Kidney epithelial cell (primary cell): ENCODE results near the gene BHLHA15. TPM values are rescaled to one million over a fixed set of nuclear protein-coding genes. Genes with fewer than 3 reads are reported as not detected.
A peak's percentile ranks its signal among the peaks of the same experiment; 100 is the strongest.

ENCODE experiments used
- DNase-seq: peaks from one replicate; pipeline ENCODE4 v3.0.0-alpha.2; 2010; ENCODE audit warnings: low read depth
- H3K27me3 ChIP-seq: 2 replicates; pipeline ENCODE4 v1.6.0; 2011; ENCODE audit warnings: low read length; ENCODE audit not compliant: control insufficient read depth, insufficient read depth
- H3K36me3 ChIP-seq: 2 replicates; pipeline ENCODE4 v1.5.1; 2011; ENCODE audit warnings: low read length; ENCODE audit not compliant: control insufficient read depth, insufficient read depth
- H3K4me3 ChIP-seq: 2 replicates; pipeline ENCODE4 v1.5.1; 2011; ENCODE audit warnings: low read depth, mild to moderate bottlenecking, control low read depth, low read length
- total RNA-seq: library from RNA; depleted of rRNA; stranded (reverse); fragments of >200 nt; gene quantifications from 2 replicates; pipeline ENCODE4 v1.2.3, GENCODE V29; 2015
- TF ChIP-seq, protein P1 (sequence below): IDR thresholded peaks from 2 replicates; pipeline ENCODE4 v1.5.1; 2011; ENCODE audit warnings: mild to moderate bottlenecking, moderate library complexity, low read length, control low read depth, inconsistent platforms; ENCODE audit not compliant: insufficient read depth, poor library complexity, severe bottlenecking

BHLHA15 gene
- total RNA-seq, 1 donor from 2014 or later: 8.1 TPM

DNA sequence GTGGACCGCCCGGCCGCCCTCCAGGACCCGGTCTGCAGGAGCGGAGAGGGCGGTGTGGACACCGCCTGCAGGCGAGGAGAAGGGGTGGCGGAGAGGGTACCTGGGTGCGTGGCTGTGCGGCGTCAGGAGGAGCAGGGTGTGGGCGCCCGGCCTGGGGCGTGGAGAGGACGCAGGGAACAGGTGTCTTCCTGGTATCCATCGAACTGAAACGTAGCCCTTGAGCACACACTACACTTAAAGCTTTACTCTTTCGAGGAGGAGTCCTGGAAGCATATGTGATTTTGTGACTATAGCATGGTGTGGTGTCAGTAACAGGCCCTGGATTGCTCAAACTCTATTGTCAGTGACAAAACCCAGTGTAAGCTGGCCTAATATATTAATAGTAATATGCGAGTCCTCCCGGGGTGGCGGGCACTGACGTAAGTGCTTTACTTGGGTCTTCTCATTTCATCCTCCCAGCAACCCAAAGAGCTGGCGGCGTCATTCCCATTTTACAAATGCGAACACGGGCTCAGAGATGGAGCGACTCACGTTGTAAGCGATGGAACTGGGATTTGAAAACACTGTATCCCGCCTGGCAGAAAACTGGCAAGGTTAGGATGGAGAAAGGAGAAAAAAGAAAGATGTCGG, 41.3 kb downstream of the BHLHA15 start:
- TF ChIP-seq, protein P1, sequence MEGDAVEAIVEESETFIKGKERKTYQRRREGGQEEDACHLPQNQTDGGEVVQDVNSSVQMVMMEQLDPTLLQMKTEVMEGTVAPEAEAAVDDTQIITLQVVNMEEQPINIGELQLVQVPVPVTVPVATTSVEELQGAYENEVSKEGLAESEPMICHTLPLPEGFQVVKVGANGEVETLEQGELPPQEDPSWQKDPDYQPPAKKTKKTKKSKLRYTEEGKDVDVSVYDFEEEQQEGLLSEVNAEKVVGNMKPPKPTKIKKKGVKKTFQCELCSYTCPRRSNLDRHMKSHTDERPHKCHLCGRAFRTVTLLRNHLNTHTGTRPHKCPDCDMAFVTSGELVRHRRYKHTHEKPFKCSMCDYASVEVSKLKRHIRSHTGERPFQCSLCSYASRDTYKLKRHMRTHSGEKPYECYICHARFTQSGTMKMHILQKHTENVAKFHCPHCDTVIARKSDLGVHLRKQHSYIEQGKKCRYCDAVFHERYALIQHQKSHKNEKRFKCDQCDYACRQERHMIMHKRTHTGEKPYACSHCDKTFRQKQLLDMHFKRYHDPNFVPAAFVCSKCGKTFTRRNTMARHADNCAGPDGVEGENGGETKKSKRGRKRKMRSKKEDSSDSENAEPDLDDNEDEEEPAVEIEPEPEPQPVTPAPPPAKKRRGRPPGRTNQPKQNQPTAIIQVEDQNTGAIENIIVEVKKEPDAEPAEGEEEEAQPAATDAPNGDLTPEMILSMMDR: no peak
- peak overlapping the region; percentile 98 for H3K4me3 ChIP-seq
- H3K36me3 ChIP-seq: no peaks in the 10 kb centered on the region
- no peak for DNase-seq
- H3K27me3 ChIP-seq: no peaks in the 10 kb centered on the region

DNA sequence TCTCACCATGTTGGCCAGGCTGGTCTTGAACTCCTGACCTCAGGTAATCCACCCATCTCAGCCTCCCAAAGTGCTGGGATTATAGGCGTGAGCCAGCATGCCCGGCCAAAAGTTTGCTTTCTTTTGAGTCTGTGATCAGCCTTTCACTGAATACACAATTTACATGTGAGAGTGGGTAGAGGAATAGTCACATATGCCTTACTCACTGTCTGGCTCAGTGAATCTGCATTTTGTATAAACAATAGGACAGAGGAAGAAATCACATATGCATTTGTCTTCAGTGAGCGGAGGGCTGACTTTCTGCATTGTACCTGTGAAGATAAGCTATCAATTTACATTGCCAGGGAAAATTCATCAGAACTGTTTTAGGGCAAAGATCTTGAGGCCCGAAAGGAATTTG, 43.3 kb downstream of the BHLHA15 start:
- H3K36me3 ChIP-seq: no peaks in the 10 kb centered on the region
- no peak for DNase-seq
- H3K27me3 ChIP-seq: no peaks in the 10 kb centered on the region
- H3K4me3 ChIP-seq: no peak overlapping the region
- TF ChIP-seq, protein P1: no peak

DNA sequence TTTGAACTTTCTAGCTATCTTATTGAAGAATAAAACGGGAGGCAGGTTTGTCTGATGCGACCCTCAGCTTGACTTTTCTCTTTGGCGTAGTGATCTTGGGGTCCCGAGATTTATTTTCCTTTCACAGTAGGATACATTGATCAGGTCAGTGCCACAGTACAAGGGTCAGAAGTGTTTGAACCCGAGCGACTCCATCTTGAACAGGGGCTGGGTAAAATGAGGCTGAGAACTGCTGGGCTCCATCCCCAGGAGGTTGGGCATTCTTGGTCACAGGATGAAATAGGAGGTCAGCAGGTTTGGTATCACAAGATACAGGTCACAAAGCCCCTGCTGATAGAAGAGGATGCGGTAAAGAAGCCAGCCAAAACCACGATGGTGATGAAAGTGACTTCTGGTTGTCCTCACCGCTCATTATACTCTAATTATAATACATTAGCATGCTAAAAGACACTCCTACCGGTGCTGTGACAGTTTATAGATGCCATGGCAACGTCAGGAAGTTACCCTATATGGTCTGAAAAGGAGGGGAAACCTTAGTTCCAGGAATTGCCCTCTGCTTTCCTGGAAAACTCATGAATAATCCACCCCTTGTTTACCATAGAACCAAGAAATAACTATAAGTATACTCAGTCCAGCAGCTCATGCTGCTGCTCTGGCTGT, 43.8 kb downstream of the BHLHA15 start:
- Histone ChIP-seq H3K27me3 (no peaks in the 10 kb centered on the region), H3K4me3 (no peak overlapping the region), H3K36me3 (no peaks in the 10 kb centered on the region)
- TF ChIP-seq, protein P1: no peak
- no peak for DNase-seq

DNA sequence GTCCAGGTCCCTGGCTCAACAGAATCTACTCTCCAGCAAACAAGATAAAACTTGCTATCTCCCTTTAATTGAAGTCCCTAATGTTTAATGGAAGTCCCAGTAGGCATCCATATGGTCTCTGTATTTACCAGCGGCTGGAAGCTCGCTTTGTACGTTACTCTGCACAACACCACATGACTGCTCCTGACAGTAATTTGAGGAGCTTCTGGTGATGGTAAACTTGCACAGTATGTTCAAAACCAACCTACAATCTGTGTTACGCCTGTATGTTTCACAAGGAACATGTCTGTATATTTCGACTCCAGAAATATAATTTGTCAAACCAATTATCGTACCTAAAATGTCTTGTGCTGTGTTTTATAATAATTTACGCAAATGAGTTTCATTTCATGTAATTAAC, 45.2 kb downstream of the BHLHA15 start:
- H3K4me3 ChIP-seq: no peak overlapping the region
- TF ChIP-seq, protein P1: no peak
- no peaks in the 10 kb centered on the region for H3K27me3 ChIP-seq
- no peak for DNase-seq
- H3K36me3 ChIP-seq: no peaks in the 10 kb centered on the region

DNA sequence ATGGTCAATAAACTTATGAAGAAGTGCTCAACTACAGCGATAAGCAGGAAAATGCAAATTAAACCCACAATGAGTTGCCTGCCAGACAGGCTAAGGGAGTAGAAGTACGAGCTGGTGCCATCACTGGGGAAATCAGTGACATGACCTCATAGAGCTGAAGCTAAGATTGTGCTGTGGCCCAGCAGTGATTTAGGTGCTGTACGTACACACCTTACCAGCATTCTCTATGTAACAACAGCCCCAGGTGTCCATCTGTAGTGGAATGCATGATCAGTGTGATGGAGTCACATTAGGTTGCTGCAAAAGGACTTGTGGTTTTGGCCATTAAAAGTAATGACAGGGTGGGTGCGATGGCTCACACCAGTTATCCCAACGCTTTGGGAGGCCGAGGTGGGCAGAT, 46.5 kb downstream of the BHLHA15 start:
- no peak for DNase-seq
- no peaks in the 10 kb centered on the region for H3K27me3 ChIP-seq
- H3K36me3 ChIP-seq: no peaks in the 10 kb centered on the region
- no peak overlapping the region for H3K4me3 ChIP-seq
- TF ChIP-seq, protein P1: no peak

Other genes starting within 250 kb of the BHLHA15 start
- not detected in 2 replicates for gene OCM2, start 221.2 kb upstream of the BHLHA15 start, total RNA-seq
- 17.9 and 21.6 TPM in 2 replicates for gene LMTK2, start 104.6 kb upstream of the BHLHA15 start, total RNA-seq
- 44.0 and 49.4 TPM in 2 replicates for gene TECPR1, start 40.8 kb downstream of the BHLHA15 start, total RNA-seq
- 127 and 129 TPM in 2 replicates for gene BRI3, start 70.2 kb downstream of the BHLHA15 start, total RNA-seq
- 32.5 and 38.8 TPM in 2 replicates for gene BAIAP2L1, start 189.7 kb downstream of the BHLHA15 start, total RNA-seq